Endothelial cell (in vitro differentiated cells): ENCODE measurements around the gene CTNNA2. TPM values are rescaled to one million over a fixed set of nuclear protein-coding genes. Genes with fewer than 3 reads are reported as not detected.

Experiments used
- DNase-seq: peaks from one replicate; pipeline ENCODE4 v3.0.0; 2021; ENCODE audit warnings: low spot score
- H3K27ac Mint-ChIP-seq: one replicate; pipeline ENCODE4 v1.8.0; 2021; ENCODE audit warnings: mixed read lengths, inconsistent platforms; ENCODE audit not compliant: unreplicated experiment
- H3K27me3 Mint-ChIP-seq: one replicate; pipeline ENCODE4 v1.8.0; 2021; ENCODE audit warnings: mild to moderate bottlenecking, moderate library complexity, mixed read lengths, inconsistent platforms; ENCODE audit not compliant: unreplicated experiment
- H3K36me3 Mint-ChIP-seq: one replicate; pipeline ENCODE4 v1.8.0; 2021; ENCODE audit warnings: mild to moderate bottlenecking, low read depth, mixed read lengths, inconsistent platforms; ENCODE audit not compliant: unreplicated experiment
- H3K4me1 Mint-ChIP-seq: one replicate; pipeline ENCODE4 v1.8.0; 2021; ENCODE audit warnings: mild to moderate bottlenecking, mixed read lengths, inconsistent platforms; ENCODE audit not compliant: unreplicated experiment
- H3K4me3 Mint-ChIP-seq: one replicate; pipeline ENCODE4 v1.8.0; 2021; ENCODE audit warnings: mild to moderate bottlenecking, mixed read lengths, inconsistent platforms; ENCODE audit not compliant: unreplicated experiment
- H3K9me3 Mint-ChIP-seq: one replicate; pipeline ENCODE4 v1.8.0; 2021; ENCODE audit warnings: mixed read lengths, inconsistent platforms; ENCODE audit not compliant: unreplicated experiment
- total RNA-seq: library from RNA; stranded (reverse); fragmentation: NEBNext Ultra II Directional; extraction: Animal tissue kit (Norgen Biotek cat#: 25700); gene quantifications from one replicate; pipeline ENCODE4 v1.2.1, GENCODE V29; 2021; ENCODE audit not compliant: unreplicated experiment
- TF ChIP-seq, protein P1 (sequence below): fragments of 200-600 bp; sonication (generic); IDR thresholded peaks from one replicate; pipeline ENCODE4 v1.5.0; 2021; ENCODE audit warnings: antibody characterized with exemption; ENCODE audit not compliant: unreplicated experiment

The CTNNA2 gene
- total RNA-seq, 1 donor from 2014 or later, result 4.7 TPM

DNA sequence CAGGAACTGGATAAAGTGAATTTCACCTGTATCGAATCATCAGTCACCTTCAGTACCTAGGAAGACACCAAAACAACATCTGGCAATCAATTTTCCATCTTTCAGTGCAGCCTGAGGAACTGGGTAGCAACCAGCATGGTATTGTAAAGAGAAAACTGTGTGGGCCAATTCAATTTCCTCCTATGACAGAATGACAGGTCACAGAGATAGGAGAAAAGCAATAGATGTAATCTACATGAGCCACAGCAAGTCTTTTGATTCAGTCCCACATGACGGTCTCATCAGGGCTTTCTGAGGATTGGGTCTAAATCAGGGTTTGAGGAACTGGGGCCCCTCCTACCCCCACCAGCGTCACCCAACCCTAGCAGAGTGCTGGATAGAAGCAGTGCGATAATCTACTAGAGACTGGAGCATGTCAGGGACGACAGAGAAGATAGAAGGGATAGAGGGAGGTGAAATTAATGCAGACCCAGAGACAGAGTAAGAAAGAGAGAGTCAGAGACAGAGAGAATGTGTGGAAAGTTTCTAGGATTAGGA lies 523.0 kb downstream of the CTNNA2 start:
- H3K4me3 Mint-ChIP-seq, result no peak overlapping the region
- H3K36me3 Mint-ChIP-seq, result no peaks in the 10 kb centered on the region
- no peaks in the 10 kb centered on the region for H3K27me3 Mint-ChIP-seq
- DNase-seq, result no peak
- no peak overlapping the region for H3K27ac Mint-ChIP-seq
- TF ChIP-seq, protein P1, sequence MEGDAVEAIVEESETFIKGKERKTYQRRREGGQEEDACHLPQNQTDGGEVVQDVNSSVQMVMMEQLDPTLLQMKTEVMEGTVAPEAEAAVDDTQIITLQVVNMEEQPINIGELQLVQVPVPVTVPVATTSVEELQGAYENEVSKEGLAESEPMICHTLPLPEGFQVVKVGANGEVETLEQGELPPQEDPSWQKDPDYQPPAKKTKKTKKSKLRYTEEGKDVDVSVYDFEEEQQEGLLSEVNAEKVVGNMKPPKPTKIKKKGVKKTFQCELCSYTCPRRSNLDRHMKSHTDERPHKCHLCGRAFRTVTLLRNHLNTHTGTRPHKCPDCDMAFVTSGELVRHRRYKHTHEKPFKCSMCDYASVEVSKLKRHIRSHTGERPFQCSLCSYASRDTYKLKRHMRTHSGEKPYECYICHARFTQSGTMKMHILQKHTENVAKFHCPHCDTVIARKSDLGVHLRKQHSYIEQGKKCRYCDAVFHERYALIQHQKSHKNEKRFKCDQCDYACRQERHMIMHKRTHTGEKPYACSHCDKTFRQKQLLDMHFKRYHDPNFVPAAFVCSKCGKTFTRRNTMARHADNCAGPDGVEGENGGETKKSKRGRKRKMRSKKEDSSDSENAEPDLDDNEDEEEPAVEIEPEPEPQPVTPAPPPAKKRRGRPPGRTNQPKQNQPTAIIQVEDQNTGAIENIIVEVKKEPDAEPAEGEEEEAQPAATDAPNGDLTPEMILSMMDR, result no peak
- H3K9me3 Mint-ChIP-seq, result no peaks in the 10 kb centered on the region
- no peaks in the 10 kb centered on the region for H3K4me1 Mint-ChIP-seq

GRCh38 chr2:80037310-80037709 lies 524.5 kb downstream of the CTNNA2 start:
- DNase-seq, result no peak
- H3K4me3 Mint-ChIP-seq, result no peak overlapping the region
- no peak overlapping the region for H3K27ac Mint-ChIP-seq
- no peaks in the 10 kb centered on the region for H3K36me3 Mint-ChIP-seq
- no peaks in the 10 kb centered on the region for H3K27me3 Mint-ChIP-seq
- H3K9me3 Mint-ChIP-seq, result no peaks in the 10 kb centered on the region
- TF ChIP-seq, protein P1, result no peak
- no peaks in the 10 kb centered on the region for H3K4me1 Mint-ChIP-seq

DNA sequence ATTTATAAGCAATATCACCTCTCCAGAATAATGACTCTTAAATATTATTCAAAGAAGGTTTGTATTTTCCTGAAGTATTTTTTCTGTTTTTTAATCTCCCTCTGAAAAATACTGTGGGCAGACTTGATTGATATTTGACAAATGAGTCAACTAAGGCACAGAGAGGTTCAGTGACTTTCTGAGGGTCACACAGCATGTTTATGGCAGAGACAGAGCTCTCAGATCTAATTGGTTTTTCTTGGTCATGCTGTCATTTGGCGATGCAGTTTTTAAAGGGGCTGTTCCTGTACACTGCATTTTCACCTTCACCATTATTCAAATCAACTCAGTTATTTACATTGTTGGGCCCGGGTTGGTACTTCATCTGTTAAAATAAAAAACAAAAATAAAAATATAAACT lies 527.4 kb downstream of the CTNNA2 start:
- no peak for DNase-seq
- H3K27ac Mint-ChIP-seq, result no peak overlapping the region
- no peaks in the 10 kb centered on the region for H3K36me3 Mint-ChIP-seq
- H3K4me1 Mint-ChIP-seq, result no peaks in the 10 kb centered on the region
- TF ChIP-seq, protein P1, result no peak
- no peaks in the 10 kb centered on the region for H3K27me3 Mint-ChIP-seq
- no peak overlapping the region for H3K4me3 Mint-ChIP-seq
- H3K9me3 Mint-ChIP-seq, result no peaks in the 10 kb centered on the region

DNA sequence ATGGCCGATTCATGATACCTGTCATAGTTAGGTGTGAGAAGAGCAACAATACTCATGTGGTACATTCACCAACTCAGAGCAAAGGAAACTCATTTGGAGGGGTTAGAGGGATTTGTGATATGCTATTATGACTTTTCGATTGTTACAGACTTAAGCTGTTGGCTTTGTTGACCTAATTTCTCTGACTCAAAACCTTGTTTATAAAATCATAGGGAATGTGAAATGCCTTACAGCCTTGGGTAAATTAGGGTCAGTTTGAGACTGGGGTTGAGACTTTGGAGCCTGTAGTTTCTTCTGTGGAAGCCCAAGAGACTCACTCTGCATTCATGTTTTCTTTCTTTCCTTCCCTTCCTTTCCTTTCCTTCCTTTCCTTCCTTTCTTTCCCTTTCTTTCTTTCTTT lies 529.8 kb downstream of the CTNNA2 start:
- Mint-ChIP-seq H3K36me3 (no peaks in the 10 kb centered on the region), H3K4me1 (no peaks in the 10 kb centered on the region), H3K4me3 (no peak overlapping the region), H3K27ac (no peak overlapping the region), H3K9me3 (no peaks in the 10 kb centered on the region), H3K27me3 (no peaks in the 10 kb centered on the region)
- TF ChIP-seq, protein P1, result no peak
- DNase-seq, result no peak

GRCh38 chr2:80048296-80048695 lies 535.4 kb downstream of the CTNNA2 start:
- no peak overlapping the region for H3K27ac Mint-ChIP-seq
- no peaks in the 10 kb centered on the region for H3K4me1 Mint-ChIP-seq
- no peak overlapping the region for H3K4me3 Mint-ChIP-seq
- H3K9me3 Mint-ChIP-seq, result no peaks in the 10 kb centered on the region
- TF ChIP-seq, protein P1, result no peak
- DNase-seq, result no peak
- H3K36me3 Mint-ChIP-seq, result no peaks in the 10 kb centered on the region
- H3K27me3 Mint-ChIP-seq, result no peaks in the 10 kb centered on the region
